Thyroid gland (tissue), 4 donors: ENCODE results near the gene DOCK2. TPM values are rescaled to one million over a fixed set of nuclear protein-coding genes. Genes with fewer than 3 reads are reported as not detected.

Experiments
- DNase-seq, 2 donors: peaks; one replicate each; pipeline ENCODE4 v3.0.0-alpha.2; 2019
- H3K27ac ChIP-seq, 3 donors: fragments of 200-600 bp; sonication (generic); 1 replicate in 2 of 3; 2 replicates in 1 of 3; pipeline ENCODE4 v1.5.1; 2016 to 2019; ENCODE audit warnings: mild to moderate bottlenecking in 1 of 3, moderate library complexity in 1 of 3
- H3K27me3 ChIP-seq: fragments of 200-600 bp; sonication (generic); one replicate; pipeline ENCODE4 v1.5.1; 2019
- H3K36me3 ChIP-seq, 2 donors: fragments of 200-600 bp; sonication (generic); one replicate each; pipeline ENCODE4 v1.5.1; 2016 to 2019
- H3K4me1 ChIP-seq, 2 donors: fragments of 200-600 bp; sonication (generic); one replicate each; pipeline ENCODE4 v1.5.1; 2017 to 2019
- H3K4me3 ChIP-seq, 3 donors: fragments of 200-600 bp; sonication (generic); replicated peaks in 1 of 3; 1 replicate in 2 of 3; 2 replicates in 1 of 3; pipeline ENCODE4 v1.5.1; 2016; ENCODE audit warnings: mild to moderate bottlenecking in 1 of 3
- H3K9me3 ChIP-seq: fragments of 200-600 bp; sonication (generic); one replicate; pipeline ENCODE4 v1.5.1; 2017
- POLR2A ChIP-seq, 2 donors: fragments of 450-650 bp; IDR thresholded peaks; one replicate each; pipeline ENCODE4 v1.6.1; 2017; ENCODE audit warnings: antibody characterized with exemption in 2 of 2, mild to moderate bottlenecking in 2 of 2, moderate library complexity in 1 of 2
- WGBS, 2 donors: methylation state at CpG; one replicate each; pipeline ENCODE4 v1.1.5; 2017; 5-methylcytosine and 5-hydroxymethylcytosine counted together
- intact Hi-C: fragments of 100-400 bp; cut with DNase I; formaldehyde crosslinking; loops from one replicate; pipeline ENCODE4 v1.15.1; 2023
- total RNA-seq, 4 donors: library from RNA; depleted of rRNA; stranded (reverse); fragments of >200 nt; gene quantifications; one replicate each; pipeline ENCODE4 v1.2.3, GENCODE V29; 2016
- TF ChIP-seq, protein P1 (sequence below), 6 experiments: fragments of 200-600 bp in 3 of 6; fragments of 450-650 bp in 3 of 6; sonication (generic) in 3 of 6; IDR thresholded peaks; one replicate each; pipeline ENCODE4 v1.5.1; 2016 to 2019; ENCODE audit warnings: antibody characterized with exemption in 6 of 6, mild to moderate bottlenecking in 2 of 6, inconsistent platforms in 1 of 6, moderate library complexity in 1 of 6

The DOCK2 gene
- total RNA-seq, 4 donors from 2014 or later: 4.3 to 14.1 (median 8.6) TPM

DNA sequence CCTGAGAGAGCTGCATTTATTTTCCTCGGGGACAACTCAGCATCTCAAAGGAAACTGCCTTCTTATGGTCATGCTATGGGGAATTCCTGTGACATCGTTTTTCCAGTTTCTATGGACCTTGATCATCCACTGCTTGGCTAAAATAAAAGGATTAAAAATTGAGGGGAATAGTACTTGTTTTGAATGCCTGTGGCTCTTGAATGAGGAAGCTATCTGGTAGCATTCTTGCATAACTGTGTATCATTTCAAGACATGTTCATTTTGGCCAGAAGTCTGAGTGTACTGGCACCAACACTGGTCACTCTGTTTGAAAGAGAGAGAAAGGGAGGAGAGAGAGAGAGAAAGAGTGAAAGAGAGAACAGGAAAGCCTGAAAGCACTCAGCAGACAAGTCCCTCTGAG lies 116.7 kb downstream of the DOCK2 start:
- H3K4me3 ChIP-seq: no peak overlapping the region
- H3K36me3 ChIP-seq: no peaks in the 10 kb centered on the region
- TF ChIP-seq, protein P1, sequence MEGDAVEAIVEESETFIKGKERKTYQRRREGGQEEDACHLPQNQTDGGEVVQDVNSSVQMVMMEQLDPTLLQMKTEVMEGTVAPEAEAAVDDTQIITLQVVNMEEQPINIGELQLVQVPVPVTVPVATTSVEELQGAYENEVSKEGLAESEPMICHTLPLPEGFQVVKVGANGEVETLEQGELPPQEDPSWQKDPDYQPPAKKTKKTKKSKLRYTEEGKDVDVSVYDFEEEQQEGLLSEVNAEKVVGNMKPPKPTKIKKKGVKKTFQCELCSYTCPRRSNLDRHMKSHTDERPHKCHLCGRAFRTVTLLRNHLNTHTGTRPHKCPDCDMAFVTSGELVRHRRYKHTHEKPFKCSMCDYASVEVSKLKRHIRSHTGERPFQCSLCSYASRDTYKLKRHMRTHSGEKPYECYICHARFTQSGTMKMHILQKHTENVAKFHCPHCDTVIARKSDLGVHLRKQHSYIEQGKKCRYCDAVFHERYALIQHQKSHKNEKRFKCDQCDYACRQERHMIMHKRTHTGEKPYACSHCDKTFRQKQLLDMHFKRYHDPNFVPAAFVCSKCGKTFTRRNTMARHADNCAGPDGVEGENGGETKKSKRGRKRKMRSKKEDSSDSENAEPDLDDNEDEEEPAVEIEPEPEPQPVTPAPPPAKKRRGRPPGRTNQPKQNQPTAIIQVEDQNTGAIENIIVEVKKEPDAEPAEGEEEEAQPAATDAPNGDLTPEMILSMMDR (IDR thresholded peaks at IDR 0.05): no peak
- no peak for TF ChIP-seq POLR2A (IDR thresholded peaks at IDR 0.05)
- no peak for DNase-seq
- no peak overlapping the region for H3K27ac ChIP-seq
- no peaks in the 10 kb centered on the region for H3K27me3 ChIP-seq
- WGBS, 2 donors: 66 to 78% methylated on average over 2 of the region's 2 CpGs
- peaks cover 0 to 6% of the 10 kb centered on the region in 2 donors for H3K4me1 ChIP-seq
- H3K9me3 ChIP-seq: no peaks in the 10 kb centered on the region
- intact Hi-C loops: no loop called here

- H3K27me3 ChIP-seq: no peaks in the 10 kb centered on the region
- intact Hi-C loops: no loop called here
- H3K4me3 ChIP-seq: no peak overlapping the region
- TF ChIP-seq POLR2A (IDR thresholded peaks at IDR 0.05): no peak
- TF ChIP-seq, protein P1 (IDR thresholded peaks at IDR 0.05): no peak
- H3K27ac ChIP-seq: no peak overlapping the region
- no peaks in the 10 kb centered on the region for H3K36me3 ChIP-seq
- H3K9me3 ChIP-seq: no peaks in the 10 kb centered on the region
- peaks cover 0 to 11% of the 10 kb centered on the region in 2 donors for H3K4me1 ChIP-seq
- no peak for DNase-seq
Observed at GRCh38 chr5:169754737-169755136, 117.7 kb downstream of the DOCK2 start.

- Histone ChIP-seq H3K36me3 (no peaks in the 10 kb centered on the region), H3K27ac (no peak overlapping the region), H3K9me3 (no peaks in the 10 kb centered on the region), H3K4me1 (peaks cover 0 to 11% of the 10 kb centered on the region in 2 donors), H3K4me3 (no peak overlapping the region), H3K27me3 (no peaks in the 10 kb centered on the region)
- 85 to 93% methylated on average over 9 to 10 of the region's 10 CpGs for WGBS, 2 donors
- intact Hi-C loops: no loop called here
- DNase-seq: no peak
- TF ChIP-seq, protein P1 (IDR thresholded peaks at IDR 0.05): no peak
- no peak for TF ChIP-seq POLR2A (IDR thresholded peaks at IDR 0.05)
Observed at GRCh38 chr5:169756071-169756765, 119.1 kb downstream of the DOCK2 start.

GRCh38 chr5:169757016-169757415 lies 119.9 kb downstream of the DOCK2 start:
- peaks cover 0 to 11% of the 10 kb centered on the region in 2 donors for H3K4me1 ChIP-seq
- H3K27me3 ChIP-seq: no peaks in the 10 kb centered on the region
- TF ChIP-seq, protein P1 (IDR thresholded peaks at IDR 0.05): no peak
- TF ChIP-seq POLR2A (IDR thresholded peaks at IDR 0.05): no peak
- no peak overlapping the region for H3K4me3 ChIP-seq
- WGBS, 2 donors: 96 to 97% methylated on average over 1 of the region's 1 CpG
- no peaks in the 10 kb centered on the region for H3K9me3 ChIP-seq
- H3K27ac ChIP-seq: no peak overlapping the region
- intact Hi-C loops: no loop called here
- DNase-seq: no peak
- no peaks in the 10 kb centered on the region for H3K36me3 ChIP-seq

- TF ChIP-seq, protein P1 (IDR thresholded peaks at IDR 0.05): no peak
- no peak for TF ChIP-seq POLR2A (IDR thresholded peaks at IDR 0.05)
- Histone ChIP-seq H3K9me3 (no peaks in the 10 kb centered on the region), H3K36me3 (no peaks in the 10 kb centered on the region), H3K27me3 (no peaks in the 10 kb centered on the region), H3K27ac (no peak overlapping the region), H3K4me1 (peaks cover 0 to 7% of the 10 kb centered on the region in 2 donors), H3K4me3 (no peak overlapping the region)
- DNase-seq: peak; percentile 59 to 62
- intact Hi-C loops: no loop called here
Observed at GRCh38 chr5:169758886-169759285, 121.8 kb downstream of the DOCK2 start.
